GM19193 (cell line): Measurements from ENCODE around the gene USP15.

Experiments used
- POLR2A ChIP-seq: IDR thresholded peaks from 4 replicates; pipeline ENCODE4 v1.6.1; 2011; ENCODE audit not compliant: insufficient read depth, insufficient read length; ENCODE audit errors: extremely low read depth

Gene USP15

GRCh38 chr12:62435303-62436163, 175.3 kb downstream of the USP15 start:
- no peak for TF ChIP-seq POLR2A

DNA sequence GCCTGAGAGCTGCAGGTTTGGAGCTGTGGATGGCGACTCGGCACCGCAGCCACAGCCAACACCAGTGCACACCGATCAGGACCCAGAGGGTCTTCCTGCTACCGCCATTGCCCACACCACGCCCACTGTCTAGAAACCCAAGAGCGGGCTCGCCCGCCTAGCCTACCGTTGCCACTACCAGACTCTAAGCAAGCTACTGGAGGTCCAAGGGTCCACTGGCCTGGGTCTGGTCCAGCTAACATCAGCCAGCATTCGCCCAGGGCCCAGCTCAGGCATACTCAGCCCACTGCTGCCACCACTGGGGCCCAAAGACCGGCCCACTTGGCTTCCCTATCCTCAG, 175.9 kb downstream of the USP15 start:
- TF ChIP-seq POLR2A: no peak

- TF ChIP-seq POLR2A: no peak
These were observed 178.0 kb downstream of the USP15 start for GRCh38 chr12:62438098-62438692.

- TF ChIP-seq POLR2A: no peak
These were observed 186.7 kb downstream of the USP15 start for GRCh38 chr12:62446754-62447452.

DNA sequence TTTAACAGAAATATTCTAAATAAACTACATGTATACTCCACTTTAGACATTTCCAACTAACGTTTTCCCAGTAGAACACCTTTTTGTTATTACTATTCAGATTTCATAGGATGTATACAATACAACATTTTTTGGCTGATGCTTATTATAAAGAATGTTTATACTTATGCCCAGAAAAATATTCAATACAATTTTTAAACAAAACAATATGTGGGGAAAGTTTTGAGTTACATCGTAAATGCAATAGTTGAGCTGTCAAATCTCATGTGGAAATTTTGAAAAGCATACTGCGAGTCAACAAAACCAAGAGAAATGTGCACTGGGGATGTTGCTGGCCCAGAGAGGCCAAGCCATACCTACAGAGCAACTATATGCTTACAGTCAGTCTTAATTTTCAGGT, 188.2 kb downstream of the USP15 start:
- no peak for TF ChIP-seq POLR2A

DNA sequence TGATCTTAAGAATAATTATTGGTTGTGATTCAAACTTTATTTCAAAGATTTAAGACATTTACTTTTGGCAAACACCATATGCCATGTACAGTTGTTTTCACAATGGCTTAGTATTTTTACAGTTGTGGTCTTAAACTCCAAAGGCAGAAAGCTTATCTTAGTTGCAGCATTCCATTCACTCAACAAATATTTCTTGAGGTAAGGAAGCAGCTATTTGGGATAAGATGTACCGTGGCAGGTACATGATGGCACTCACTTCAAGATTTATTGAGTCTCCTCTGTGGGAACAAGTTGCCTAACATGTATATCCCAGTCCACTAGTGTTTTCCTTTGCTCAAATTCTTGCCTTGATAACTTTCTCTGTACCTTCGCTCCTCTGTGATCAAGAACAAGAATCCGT, 198.4 kb downstream of the USP15 start:
- TF ChIP-seq POLR2A: no peak

- TF ChIP-seq POLR2A: no peak
These were observed 199.8 kb downstream of the USP15 start for GRCh38 chr12:62459976-62460375.
